ENCODE measurements around the gene AGMO.

AGMO gene

GRCh38 chr7:15345216-15345615 lies 216.6 kb downstream of the AGMO start:
- H3K4me3 ChIP-seq (ENCODE audit: low read depth, low read length) = no peak overlapping the region
- DNase-seq (ENCODE audit: low read depth) = no peak
- TF ChIP-seq, protein P1, sequence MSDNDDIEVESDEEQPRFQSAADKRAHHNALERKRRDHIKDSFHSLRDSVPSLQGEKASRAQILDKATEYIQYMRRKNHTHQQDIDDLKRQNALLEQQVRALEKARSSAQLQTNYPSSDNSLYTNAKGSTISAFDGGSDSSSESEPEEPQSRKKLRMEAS (IDR thresholded peaks at IDR 0.05; ENCODE audit: low read depth, low read length) = no peak
- TF ChIP-seq, protein P2, sequence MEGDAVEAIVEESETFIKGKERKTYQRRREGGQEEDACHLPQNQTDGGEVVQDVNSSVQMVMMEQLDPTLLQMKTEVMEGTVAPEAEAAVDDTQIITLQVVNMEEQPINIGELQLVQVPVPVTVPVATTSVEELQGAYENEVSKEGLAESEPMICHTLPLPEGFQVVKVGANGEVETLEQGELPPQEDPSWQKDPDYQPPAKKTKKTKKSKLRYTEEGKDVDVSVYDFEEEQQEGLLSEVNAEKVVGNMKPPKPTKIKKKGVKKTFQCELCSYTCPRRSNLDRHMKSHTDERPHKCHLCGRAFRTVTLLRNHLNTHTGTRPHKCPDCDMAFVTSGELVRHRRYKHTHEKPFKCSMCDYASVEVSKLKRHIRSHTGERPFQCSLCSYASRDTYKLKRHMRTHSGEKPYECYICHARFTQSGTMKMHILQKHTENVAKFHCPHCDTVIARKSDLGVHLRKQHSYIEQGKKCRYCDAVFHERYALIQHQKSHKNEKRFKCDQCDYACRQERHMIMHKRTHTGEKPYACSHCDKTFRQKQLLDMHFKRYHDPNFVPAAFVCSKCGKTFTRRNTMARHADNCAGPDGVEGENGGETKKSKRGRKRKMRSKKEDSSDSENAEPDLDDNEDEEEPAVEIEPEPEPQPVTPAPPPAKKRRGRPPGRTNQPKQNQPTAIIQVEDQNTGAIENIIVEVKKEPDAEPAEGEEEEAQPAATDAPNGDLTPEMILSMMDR (IDR thresholded peaks at IDR 0.05; ENCODE audit: low read depth, low read length) = no peak
- TF ChIP-seq MYC (IDR thresholded peaks at IDR 0.05; ENCODE audit: low read depth, low read length) = no peak

- no peak overlapping the region for H3K4me3 ChIP-seq (ENCODE audit: low read depth, low read length)
- TF ChIP-seq MYC (IDR thresholded peaks at IDR 0.05; ENCODE audit: low read depth, low read length) = no peak
- TF ChIP-seq POLR2A (IDR thresholded peaks at IDR 0.05; ENCODE audit: extremely low read depth, insufficient read length) = no peak
- TF ChIP-seq, protein P2 (IDR thresholded peaks at IDR 0.05; ENCODE audit: low read depth, low read length) = no peak
- TF ChIP-seq, protein P1 (IDR thresholded peaks at IDR 0.05; ENCODE audit: low read depth, low read length) = no peak
- DNase-seq (ENCODE audit: low read depth) = no peak
These were observed 220.0 kb downstream of the AGMO start for GRCh38 chr7:15341817-15342216.

- no peak overlapping the region for H3K4me3 ChIP-seq (ENCODE audit: low read depth, low read length)
- TF ChIP-seq MYC (IDR thresholded peaks at IDR 0.05; ENCODE audit: low read depth, low read length) = no peak
- TF ChIP-seq, protein P2 (IDR thresholded peaks at IDR 0.05; ENCODE audit: low read depth, low read length) = no peak
- no peak for TF ChIP-seq POLR2A (IDR thresholded peaks at IDR 0.05; ENCODE audit: extremely low read depth, insufficient read length)
- TF ChIP-seq, protein P1 (IDR thresholded peaks at IDR 0.05; ENCODE audit: low read depth, low read length) = no peak
- no peak for DNase-seq (ENCODE audit: low read depth)
These were observed 225.7 kb downstream of the AGMO start for GRCh38 chr7:15336146-15336545.

DNA sequence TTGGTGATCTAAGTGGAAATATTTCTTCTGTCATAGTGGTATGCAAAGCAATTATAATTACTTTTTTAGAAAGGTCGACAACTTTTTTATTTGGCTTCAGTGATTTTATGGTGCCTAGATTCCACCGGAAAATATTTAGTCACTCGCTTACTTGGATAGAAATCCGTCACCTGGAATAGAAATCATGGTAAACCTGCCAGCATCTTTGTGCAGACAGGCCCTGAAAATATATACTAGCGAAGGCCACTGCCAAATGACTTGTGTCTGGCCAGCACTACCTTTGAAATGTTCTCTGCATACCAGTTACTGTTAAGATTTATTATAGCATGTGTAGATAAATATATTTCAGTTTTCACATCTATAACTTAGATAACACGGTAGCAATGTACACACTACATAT lies 226.4 kb downstream of the AGMO start:
- no peak for DNase-seq (ENCODE audit: low read depth)
- no peak overlapping the region for H3K4me3 ChIP-seq (ENCODE audit: low read depth, low read length)
- TF ChIP-seq, protein P2 (IDR thresholded peaks at IDR 0.05; ENCODE audit: low read depth, low read length) = no peak
- TF ChIP-seq MYC (IDR thresholded peaks at IDR 0.05; ENCODE audit: low read depth, low read length) = no peak
- TF ChIP-seq, protein P1 (IDR thresholded peaks at IDR 0.05; ENCODE audit: low read depth, low read length) = no peak
- no peak for TF ChIP-seq POLR2A (IDR thresholded peaks at IDR 0.05; ENCODE audit: extremely low read depth, insufficient read length)

DNA sequence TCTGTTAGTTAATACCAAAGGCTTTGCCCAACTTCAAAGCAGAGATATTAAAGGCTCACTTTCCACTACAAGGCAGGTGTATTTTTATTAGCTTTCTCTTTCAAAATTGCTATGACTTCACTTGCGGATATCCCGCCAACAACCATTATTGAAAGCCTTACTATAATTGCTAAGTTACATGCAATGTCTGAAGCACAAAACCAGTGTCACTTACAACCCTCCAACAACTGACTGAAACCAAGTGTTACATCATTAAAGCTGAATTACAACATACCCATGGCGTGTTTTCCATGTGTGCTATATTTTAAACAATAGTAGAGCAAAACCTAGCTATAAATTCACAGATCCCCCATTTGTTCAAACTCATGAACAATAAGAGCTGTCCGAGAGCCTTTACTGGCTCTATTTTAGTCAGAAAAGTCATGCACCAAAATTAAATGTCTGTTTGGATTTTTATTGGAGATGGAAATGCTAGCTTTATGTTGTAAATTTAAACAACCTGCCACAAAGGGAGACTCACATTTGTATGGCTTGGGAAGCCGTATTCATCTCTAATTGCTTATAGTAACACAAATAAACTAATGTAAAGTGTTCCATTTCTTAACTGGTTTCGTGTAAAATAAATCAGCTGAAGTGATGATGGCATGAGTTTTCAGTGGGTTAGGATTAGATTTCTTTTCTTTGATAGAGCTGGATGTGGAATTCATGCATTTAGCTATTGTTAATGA lies 227.1 kb downstream of the AGMO start:
- H3K4me3 ChIP-seq (ENCODE audit: low read depth, low read length) = no peak overlapping the region
- TF ChIP-seq, protein P2 (IDR thresholded peaks at IDR 0.05; ENCODE audit: low read depth, low read length) = no peak
- TF ChIP-seq POLR2A (IDR thresholded peaks at IDR 0.05; ENCODE audit: extremely low read depth, insufficient read length) = no peak
- no peak for DNase-seq (ENCODE audit: low read depth)

DNA sequence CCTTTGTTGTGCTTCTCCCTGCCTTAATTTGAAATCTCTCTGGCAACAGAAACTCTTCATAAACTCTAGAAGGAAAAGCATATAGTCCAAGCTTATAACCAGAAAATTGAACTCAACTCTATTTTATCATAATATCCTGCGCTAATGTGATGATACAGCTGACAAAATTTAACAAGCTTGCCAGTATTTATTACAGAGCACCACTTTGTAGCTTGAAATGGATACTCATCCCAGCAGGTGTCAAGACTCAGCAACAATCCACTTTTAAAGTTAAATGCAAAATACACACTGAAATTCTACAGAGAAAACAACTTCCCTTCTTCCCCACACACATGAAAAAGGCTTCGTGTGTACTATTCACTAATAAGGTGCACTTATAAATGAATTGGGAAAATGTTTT lies 228.9 kb downstream of the AGMO start:
- TF ChIP-seq, protein P1 (IDR thresholded peaks at IDR 0.05; ENCODE audit: low read depth, low read length) = no peak
- TF ChIP-seq, protein P2 (IDR thresholded peaks at IDR 0.05; ENCODE audit: low read depth, low read length) = no peak
- no peak for TF ChIP-seq MYC (IDR thresholded peaks at IDR 0.05; ENCODE audit: low read depth, low read length)
- no peak for TF ChIP-seq POLR2A (IDR thresholded peaks at IDR 0.05; ENCODE audit: extremely low read depth, insufficient read length)
- no peak for DNase-seq (ENCODE audit: low read depth)
- H3K4me3 ChIP-seq (ENCODE audit: low read depth, low read length) = no peak overlapping the region
